ENCODE measurements around the gene PRSS22. TPM values are rescaled to one million over a fixed set of nuclear protein-coding genes. Genes with fewer than 3 reads are reported as not detected.
A peak's percentile ranks its signal among the peaks of the same experiment; 100 is the strongest.

Gene PRSS22
- total and polyA plus RNA-seq, 9 donors = 0.10 to 7.2 (median 1.2) TPM; not detected in 3

GRCh38 chr16:2846511-2847310 is 11.3 kb downstream of the PRSS22 start:
- H3K9me3 ChIP-seq = peaks cover 0 to 8% of the 10 kb centered on the region in 2 donors
- H3K27ac ChIP-seq = no peak overlapping the region
- H3K36me3 ChIP-seq = no peaks in the 10 kb centered on the region
- no peak for TF ChIP-seq EP300 (IDR thresholded peaks at IDR 0.05)
- TF ChIP-seq, protein P1, sequence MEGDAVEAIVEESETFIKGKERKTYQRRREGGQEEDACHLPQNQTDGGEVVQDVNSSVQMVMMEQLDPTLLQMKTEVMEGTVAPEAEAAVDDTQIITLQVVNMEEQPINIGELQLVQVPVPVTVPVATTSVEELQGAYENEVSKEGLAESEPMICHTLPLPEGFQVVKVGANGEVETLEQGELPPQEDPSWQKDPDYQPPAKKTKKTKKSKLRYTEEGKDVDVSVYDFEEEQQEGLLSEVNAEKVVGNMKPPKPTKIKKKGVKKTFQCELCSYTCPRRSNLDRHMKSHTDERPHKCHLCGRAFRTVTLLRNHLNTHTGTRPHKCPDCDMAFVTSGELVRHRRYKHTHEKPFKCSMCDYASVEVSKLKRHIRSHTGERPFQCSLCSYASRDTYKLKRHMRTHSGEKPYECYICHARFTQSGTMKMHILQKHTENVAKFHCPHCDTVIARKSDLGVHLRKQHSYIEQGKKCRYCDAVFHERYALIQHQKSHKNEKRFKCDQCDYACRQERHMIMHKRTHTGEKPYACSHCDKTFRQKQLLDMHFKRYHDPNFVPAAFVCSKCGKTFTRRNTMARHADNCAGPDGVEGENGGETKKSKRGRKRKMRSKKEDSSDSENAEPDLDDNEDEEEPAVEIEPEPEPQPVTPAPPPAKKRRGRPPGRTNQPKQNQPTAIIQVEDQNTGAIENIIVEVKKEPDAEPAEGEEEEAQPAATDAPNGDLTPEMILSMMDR (IDR thresholded peaks at IDR 0.05) = no peak
- TF ChIP-seq POLR2A (IDR thresholded peaks at IDR 0.05) = no peak
- intact Hi-C loops (cut with DNase I) = no loop called here
- no peak for DNase-seq
- WGBS, 3 donors = 36 to 47% (median 37%) methylated on average over 3 of the region's 3 CpGs
- H3K4me1 ChIP-seq (ENCODE audit: insufficient read depth) = peaks cover 10% of the 10 kb centered on the region
- no peak overlapping the region for H3K4me3 ChIP-seq
- H3K27me3 ChIP-seq = no peaks in the 10 kb centered on the region

DNA sequence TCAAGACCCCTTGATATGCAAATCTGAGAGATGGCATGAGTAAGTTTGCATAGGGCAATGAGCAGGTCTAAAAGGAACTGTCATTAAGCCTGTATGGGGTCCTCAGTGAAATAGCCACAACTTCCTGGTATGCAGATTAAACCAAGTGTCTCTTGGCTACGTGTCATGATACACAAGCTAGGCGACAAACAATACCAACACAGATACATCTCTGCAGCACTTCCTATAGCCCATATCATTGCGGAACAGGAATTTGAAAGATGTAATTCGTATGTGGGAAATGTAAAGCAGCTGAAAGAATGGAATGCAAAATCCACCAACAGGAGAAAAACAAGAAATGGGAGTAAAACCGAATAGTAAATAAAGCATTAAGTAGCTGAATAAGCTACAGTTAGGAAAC is 12.9 kb downstream of the PRSS22 start:
- WGBS, 3 donors = 63 to 74% (median 67%) methylated on average over 5 of the region's 5 CpGs
- TF ChIP-seq, protein P1 (IDR thresholded peaks at IDR 0.05) = no peak
- TF ChIP-seq POLR2A (IDR thresholded peaks at IDR 0.05) (no peak), EP300 (IDR thresholded peaks at IDR 0.05) (no peak)
- no peak for DNase-seq
- Histone ChIP-seq H3K9me3 (peaks cover 0 to 8% of the 10 kb centered on the region in 2 donors), H3K27ac (no peak overlapping the region), H3K36me3 (no peaks in the 10 kb centered on the region), H3K4me1 (ENCODE audit: insufficient read depth) (peaks cover 11% of the 10 kb centered on the region), H3K27me3 (no peaks in the 10 kb centered on the region), H3K4me3 (no peak overlapping the region)
- intact Hi-C loops (cut with DNase I) = no loop called here

GRCh38 chr16:2843526-2843925 is 14.4 kb downstream of the PRSS22 start:
- intact Hi-C loops (cut with DNase I) = no loop called here
- Histone ChIP-seq H3K27ac (no peak overlapping the region), H3K4me3 (no peak overlapping the region), H3K9me3 (peaks cover 0 to 8% of the 10 kb centered on the region in 2 donors), H3K27me3 (no peaks in the 10 kb centered on the region), H3K36me3 (no peaks in the 10 kb centered on the region), H3K4me1 (ENCODE audit: insufficient read depth) (peaks cover 11% of the 10 kb centered on the region)
- 82 to 86% (median 85%) methylated on average over 8 of the region's 8 CpGs for WGBS, 3 donors
- DNase-seq = no peak
- TF ChIP-seq, protein P1 (IDR thresholded peaks at IDR 0.05) = no peak
- TF ChIP-seq EP300 (IDR thresholded peaks at IDR 0.05) (no peak), POLR2A (IDR thresholded peaks at IDR 0.05) (no peak)

DNA sequence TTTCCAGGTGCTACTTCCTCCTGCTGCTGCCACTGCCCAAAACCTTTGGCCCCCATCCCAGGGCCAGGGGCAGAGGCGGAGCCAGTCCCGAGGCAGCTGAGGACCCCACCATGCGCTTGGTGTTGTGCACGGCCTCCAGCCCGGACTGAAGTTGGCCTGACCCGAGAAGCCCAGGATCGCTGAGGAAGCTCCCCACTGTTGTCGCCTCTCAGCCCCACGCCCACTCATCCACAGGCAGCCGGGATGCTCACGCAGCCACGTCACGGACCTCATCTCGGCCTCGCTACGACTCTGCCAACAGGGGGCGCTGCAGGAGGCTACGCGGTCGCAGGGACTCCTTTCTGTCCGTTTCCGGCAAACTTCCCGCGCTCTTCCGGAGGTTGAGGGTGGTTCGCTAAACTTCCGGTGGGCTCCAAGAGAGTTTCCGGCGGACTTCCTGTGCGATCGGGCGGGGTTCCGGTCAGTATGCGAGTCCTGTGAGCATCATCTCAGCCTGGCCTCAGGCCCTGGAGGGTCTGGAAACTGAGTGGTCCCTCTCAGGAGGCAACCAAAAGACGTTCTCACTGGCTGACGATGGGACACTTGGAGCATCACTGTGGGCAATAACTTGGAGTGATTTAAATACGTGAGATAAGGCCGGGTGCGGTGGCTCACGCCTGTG is 15.5 kb downstream of the PRSS22 start:
- H3K4me3 ChIP-seq = no peak overlapping the region
- WGBS, 3 donors = 20 to 44% (median 30%) methylated on average over 39 to 40 of the region's 40 CpGs
- intact Hi-C loops (cut with DNase I) = no loop called here
- TF ChIP-seq, protein P1 (IDR thresholded peaks at IDR 0.05) = no peak
- TF ChIP-seq POLR2A (IDR thresholded peaks at IDR 0.05) (no peak), EP300 (IDR thresholded peaks at IDR 0.05) (no peak)
- no peaks in the 10 kb centered on the region for H3K27me3 ChIP-seq
- no peak overlapping the region for H3K27ac ChIP-seq
- peaks cover 11% of the 10 kb centered on the region for H3K4me1 ChIP-seq (ENCODE audit: insufficient read depth)
- peaks cover 0 to 6% of the 10 kb centered on the region in 2 donors for H3K9me3 ChIP-seq
- no peaks in the 10 kb centered on the region for H3K36me3 ChIP-seq
- peak; percentile 32 to 78 (median 42) for DNase-seq
